ENCODE data around the gene FOXD1.

DNA sequence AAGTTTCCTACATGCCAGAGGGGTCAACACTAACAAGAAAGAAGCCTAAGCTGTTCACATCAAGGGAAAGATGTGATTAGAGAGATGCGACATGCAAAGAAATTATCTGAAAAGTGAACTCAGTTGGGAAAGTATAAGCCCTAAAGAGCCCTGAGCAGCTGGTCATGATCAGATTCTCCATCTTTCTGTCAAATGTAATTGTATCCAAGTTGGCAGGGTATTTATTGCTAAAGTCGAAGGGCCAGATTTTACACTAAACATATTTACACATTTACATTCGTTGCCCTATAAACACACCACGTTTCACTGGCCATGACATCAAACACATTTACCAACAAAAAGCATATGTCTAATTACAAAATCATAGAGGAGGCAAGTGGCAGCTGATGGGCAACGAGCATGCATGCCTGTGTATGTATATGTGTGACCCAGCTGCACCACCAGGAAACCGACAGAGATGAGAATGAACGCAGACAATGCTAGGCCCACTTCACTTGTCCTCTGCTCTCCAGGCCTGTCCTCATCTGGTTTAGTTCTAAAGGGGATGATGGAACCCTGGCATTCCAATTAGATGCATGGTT is 6.3 kb downstream of the FOXD1 start:
- TF ChIP-seq, protein P1, sequence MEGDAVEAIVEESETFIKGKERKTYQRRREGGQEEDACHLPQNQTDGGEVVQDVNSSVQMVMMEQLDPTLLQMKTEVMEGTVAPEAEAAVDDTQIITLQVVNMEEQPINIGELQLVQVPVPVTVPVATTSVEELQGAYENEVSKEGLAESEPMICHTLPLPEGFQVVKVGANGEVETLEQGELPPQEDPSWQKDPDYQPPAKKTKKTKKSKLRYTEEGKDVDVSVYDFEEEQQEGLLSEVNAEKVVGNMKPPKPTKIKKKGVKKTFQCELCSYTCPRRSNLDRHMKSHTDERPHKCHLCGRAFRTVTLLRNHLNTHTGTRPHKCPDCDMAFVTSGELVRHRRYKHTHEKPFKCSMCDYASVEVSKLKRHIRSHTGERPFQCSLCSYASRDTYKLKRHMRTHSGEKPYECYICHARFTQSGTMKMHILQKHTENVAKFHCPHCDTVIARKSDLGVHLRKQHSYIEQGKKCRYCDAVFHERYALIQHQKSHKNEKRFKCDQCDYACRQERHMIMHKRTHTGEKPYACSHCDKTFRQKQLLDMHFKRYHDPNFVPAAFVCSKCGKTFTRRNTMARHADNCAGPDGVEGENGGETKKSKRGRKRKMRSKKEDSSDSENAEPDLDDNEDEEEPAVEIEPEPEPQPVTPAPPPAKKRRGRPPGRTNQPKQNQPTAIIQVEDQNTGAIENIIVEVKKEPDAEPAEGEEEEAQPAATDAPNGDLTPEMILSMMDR (IDR thresholded peaks at IDR 0.05), result no peak
- TF ChIP-seq EZH2 (IDR thresholded peaks at IDR 0.05), result no peak
- TF ChIP-seq EZH2phosphoT487 (IDR thresholded peaks at IDR 0.05), result no peak

Measured in neural progenitor cell (in vitro differentiated cells).